ENCODE measurements around the gene CCDC157. TPM values are rescaled to one million over a fixed set of nuclear protein-coding genes. Genes with fewer than 3 reads are reported as not detected.
A peak's percentile ranks its signal among the peaks of the same experiment; 100 is the strongest.

Gene CCDC157
- total and polyA plus RNA-seq, 9 of the 15 experiments (the other 6 are each of a cell fraction or from before 2014, with no cell fraction given): 0.04 to 1.3 (median 0.68) TPM

GRCh38 chr22:30354644-30355043 is 2.2 kb upstream of the CCDC157 start:
- no peaks in the 10 kb centered on the region for H3K27me3 ChIP-seq (ENCODE audit: control insufficient read depth in 2 of 2, insufficient read depth in 2 of 2, low read length in 2 of 2)
- in situ Hi-C loops (cut with MboI) (no loop called here), intact Hi-C loops (cut with micrococcal nuclease) (no loop called here)
- ChIA-PET POLR2A (interaction anchor here (1.4 kb wide), 1 partner anchor 13 kb away, joined by 8 read pairs; no protein-coding TSS in a partner anchor), CTCF (ENCODE audit: low intra/inter-chr PET ratio) (no interaction called here)
- H3K36me3 ChIP-seq (ENCODE audit: control insufficient read depth, insufficient read depth, low read length): peaks cover 44% of the 10 kb centered on the region
- H3K9me1 ChIP-seq (ENCODE audit: control insufficient read depth, insufficient read depth, low read length): no peaks in the 10 kb centered on the region
- DNase-seq (ENCODE audit: extremely low read depth in 1 of 4, low spot score in 3 of 4) (no peak), ATAC-seq (no peak), FAIRE-seq (no peak)
- peak overlapping the region in 1 of 2 experiments; percentile 58; a peak in 1 of 4 replicates for H3K9ac ChIP-seq (ENCODE audit: insufficient read depth in 1 of 2, low read depth in 2 of 2, low read length in 2 of 2)
- no peak overlapping the region for H3K27ac ChIP-seq (ENCODE audit: extremely low read depth, low read depth, low read length)
- no peak overlapping the region for H2AFZ ChIP-seq (ENCODE audit: low read depth, low read length)
- peak overlapping the region; percentile 23 for H3K4me2 ChIP-seq (ENCODE audit: insufficient read depth, low read length)
- H3K9me3 ChIP-seq (replicated peaks; ENCODE audit: control insufficient read depth, insufficient read depth, low read depth, low read length): no peaks in the 10 kb centered on the region
- WGBS (ENCODE audit: insufficient coverage, low coverage, missing lambda C conversion rate): 23% methylated on average over 5 of the region's 5 CpGs
- no TSS peak for BruUV-seq (replicated peaks)
- H4K20me1 ChIP-seq (replicated peaks; ENCODE audit: control insufficient read depth, insufficient read depth, low read length): no peaks in the 10 kb centered on the region; the same call in 1 of the 2 replicates
- H3K4me1 ChIP-seq (replicated peaks in 1 of 2; ENCODE audit: control insufficient read depth in 2 of 2, insufficient read depth in 2 of 2, low read length in 2 of 2): peaks cover 12 to 14% of the 10 kb centered on the region in 2 experiments; a peak in 4 of 5 replicates
- peaks cover 61% of the 10 kb centered on the region for H3K79me2 ChIP-seq (ENCODE audit: control insufficient read depth, insufficient read depth, low read length)
- no peak overlapping the region for H3K4me3 ChIP-seq
- TF ChIP-seq ETS1 (conservative IDR thresholded peaks at IDR 0.05; ENCODE audit: control insufficient read depth, low read depth, low read length): no peak
- TF ChIP-seq ZNF197 (CRISPR knock-in tag; IDR thresholded peaks at IDR 0.05; ENCODE audit: low read depth): no peak
- TF ChIP-seq EWSR1 (IDR thresholded peaks at IDR 0.05; ENCODE audit: borderline replicate concordance, low read depth, partially characterized antibody): no peak
- TF ChIP-seq NCOA4 (IDR thresholded peaks at IDR 0.05; ENCODE audit: partially characterized antibody): no peak
- no peak for TF ChIP-seq FOXA3 (CRISPR knock-in tag; conservative IDR thresholded peaks at IDR 0.05 in 1 of 2, IDR thresholded peaks at IDR 0.05 in 1 of 2)
- no peak for TF ChIP-seq CTCF (IDR thresholded peaks at IDR 0.05 in 2 of 3, conservative IDR thresholded peaks at IDR 0.05 in 1 of 3; ENCODE audit: insufficient read depth in 2 of 3, low read depth in 1 of 3, low read length in 3 of 3)
- TF ChIP-seq VEZF1 (CRISPR knock-in tag; IDR thresholded peaks at IDR 0.05): no peak
- no peak for TF ChIP-seq ZNF398 (CRISPR knock-in tag; IDR thresholded peaks at IDR 0.05)
- TF ChIP-seq CREBBP (IDR thresholded peaks at IDR 0.05; ENCODE audit: low read depth, low read length): no peak
- no peak for TF ChIP-seq ZBTB17 (CRISPR knock-in tag; IDR thresholded peaks at IDR 0.05)
- no peak for TF ChIP-seq ETV5 (CRISPR knock-in tag; IDR thresholded peaks at IDR 0.05; ENCODE audit: low read depth)
